Fibroblast of lung (primary cell): ENCODE measurements around the gene ACBD7. TPM values are rescaled to one million over a fixed set of nuclear protein-coding genes. Genes with fewer than 3 reads are reported as not detected.

Experiments
- DNase-seq, 2 donors: peaks; one replicate each; pipeline versions ENCODE4 v3.0.0 to v3.0.0-alpha.2; 2010; ENCODE audit warnings: low read depth in 2 of 2
- H2AFZ ChIP-seq: 2 replicates; pipeline ENCODE4 v1.5.1; 2012; ENCODE audit warnings: low read length, control low read depth, inconsistent platforms
- H3K27ac ChIP-seq: 2 replicates; pipeline ENCODE4 v1.5.1; 2011; ENCODE audit warnings: low read length, control low read depth; ENCODE audit not compliant: insufficient read depth
- H3K27me3 ChIP-seq: 2 replicates; pipeline ENCODE4 v1.5.1; 2011; ENCODE audit warnings: mild to moderate bottlenecking, low read length; ENCODE audit not compliant: control insufficient read depth, insufficient read depth
- H3K36me3 ChIP-seq: 2 replicates; pipeline ENCODE4 v1.5.1; 2011; ENCODE audit warnings: low read length; ENCODE audit not compliant: control insufficient read depth, insufficient read depth
- H3K4me1 ChIP-seq: 2 replicates; pipeline ENCODE4 v1.5.1; 2011; ENCODE audit warnings: low read length; ENCODE audit not compliant: control insufficient read depth, insufficient read depth; ENCODE audit errors: extremely low read depth
- H3K4me2 ChIP-seq: 2 replicates; pipeline ENCODE4 v1.5.1; 2011; ENCODE audit warnings: low read length, control low read depth; ENCODE audit not compliant: insufficient read depth; ENCODE audit errors: extremely low read depth
- H3K4me3 ChIP-seq, 4 experiments: fragments of 200-600 bp in 1 of 4; sonication (generic) in 1 of 4; replicated peaks in 1 of 4; 2 replicates each; pipeline ENCODE4 v1.5.1; 2011 to 2016; ENCODE audit warnings: low read length in 4 of 4, low read depth in 3 of 4, mild to moderate bottlenecking in 3 of 4, control low read depth in 2 of 4, inconsistent platforms in 1 of 4, mixed read lengths in 1 of 4; ENCODE audit not compliant: insufficient read depth in 1 of 4; ENCODE audit errors: control extremely low read depth in 1 of 4
- H3K79me2 ChIP-seq: 2 replicates; pipeline ENCODE4 v1.5.1; 2012; ENCODE audit warnings: mild to moderate bottlenecking, low read length, inconsistent platforms; ENCODE audit not compliant: control insufficient read depth, insufficient read depth
- H3K9ac ChIP-seq: 2 replicates; pipeline ENCODE4 v1.5.1; 2011; ENCODE audit warnings: mild to moderate bottlenecking, low read length, control low read depth; ENCODE audit not compliant: insufficient read depth
- H3K9me3 ChIP-seq: 2 replicates; pipeline ENCODE4 v1.5.1; 2012; ENCODE audit warnings: low read depth, low read length; ENCODE audit not compliant: control insufficient read depth, insufficient read depth
- H4K20me1 ChIP-seq: 2 replicates; pipeline ENCODE4 v1.5.1; 2011; ENCODE audit warnings: low read length; ENCODE audit not compliant: control insufficient read depth, insufficient read depth; ENCODE audit errors: extremely low read depth
- EZH2 ChIP-seq: IDR thresholded peaks from 2 replicates; pipeline ENCODE4 v1.5.1; 2012; ENCODE audit warnings: low read length, control low read depth, mild to moderate bottlenecking; ENCODE audit errors: missing control alignments
- polyA plus RNA-seq, 2 donors: library from polyadenylated mRNA; depleted of rRNA in 1 of 2; stranded (reverse) in 1 of 2; unstranded in 1 of 2; fragments of >200 nt; gene quantifications; 2 replicates each; pipeline ENCODE4 v1.2.1, GENCODE V29; 2011 to 2012; ENCODE audit warnings: missing spikeins in 1 of 2
- total RNA-seq: library from RNA; depleted of rRNA; stranded (reverse); fragments of >200 nt; gene quantifications from 2 replicates; pipeline ENCODE4 v1.2.1, GENCODE V29; 2014
- TF ChIP-seq, protein P1 (sequence below), 2 donors: IDR thresholded peaks in 1 of 2; conservative IDR thresholded peaks in 1 of 2; 1 replicate in 1 of 2; 2 replicates in 1 of 2; pipeline ENCODE4 v1.5.1; 2011 to 2012; ENCODE audit warnings: low read length in 2 of 2, control low read depth in 1 of 2, inconsistent platforms in 1 of 2, low read depth in 1 of 2, mild to moderate bottlenecking in 1 of 2

Gene ACBD7
- total and polyA plus RNA-seq, 2 donors (not counting 1 experiment from before 2014, with no cell fraction given) = 0.42 to 4.1 TPM

DNA sequence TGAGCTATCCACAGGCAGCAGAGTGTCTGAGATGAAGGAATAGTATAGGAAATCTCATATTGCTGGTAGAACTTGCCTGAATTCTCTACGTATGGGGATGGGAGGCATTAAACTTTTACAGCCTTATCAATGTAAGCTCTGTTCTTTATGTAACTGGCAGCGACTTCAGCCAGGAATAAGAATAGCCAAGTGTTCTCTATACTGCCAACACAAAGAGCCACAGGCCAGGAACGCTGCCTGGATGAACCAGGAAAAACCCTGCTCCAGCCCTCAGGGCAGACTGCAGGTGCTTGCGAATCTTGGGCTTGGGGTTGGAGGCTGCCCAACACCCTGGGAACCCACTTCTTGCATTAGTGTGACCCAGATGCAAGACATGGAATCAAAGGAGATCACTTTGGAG, 50.9 kb downstream of the ACBD7 start:
- Histone ChIP-seq H3K9ac (no peak overlapping the region), H3K27me3 (peaks cover 2% of the 10 kb centered on the region), H3K4me1 (no peaks in the 10 kb centered on the region), H3K27ac (no peak overlapping the region), H4K20me1 (no peaks in the 10 kb centered on the region), H2AFZ (no peak overlapping the region), H3K4me3 (no peak overlapping the region), H3K36me3 (no peaks in the 10 kb centered on the region), H3K4me2 (no peak overlapping the region), H3K9me3 (no peaks in the 10 kb centered on the region), H3K79me2 (no peaks in the 10 kb centered on the region)
- no peak for DNase-seq
- TF ChIP-seq EZH2 = no peak
- TF ChIP-seq, protein P1, sequence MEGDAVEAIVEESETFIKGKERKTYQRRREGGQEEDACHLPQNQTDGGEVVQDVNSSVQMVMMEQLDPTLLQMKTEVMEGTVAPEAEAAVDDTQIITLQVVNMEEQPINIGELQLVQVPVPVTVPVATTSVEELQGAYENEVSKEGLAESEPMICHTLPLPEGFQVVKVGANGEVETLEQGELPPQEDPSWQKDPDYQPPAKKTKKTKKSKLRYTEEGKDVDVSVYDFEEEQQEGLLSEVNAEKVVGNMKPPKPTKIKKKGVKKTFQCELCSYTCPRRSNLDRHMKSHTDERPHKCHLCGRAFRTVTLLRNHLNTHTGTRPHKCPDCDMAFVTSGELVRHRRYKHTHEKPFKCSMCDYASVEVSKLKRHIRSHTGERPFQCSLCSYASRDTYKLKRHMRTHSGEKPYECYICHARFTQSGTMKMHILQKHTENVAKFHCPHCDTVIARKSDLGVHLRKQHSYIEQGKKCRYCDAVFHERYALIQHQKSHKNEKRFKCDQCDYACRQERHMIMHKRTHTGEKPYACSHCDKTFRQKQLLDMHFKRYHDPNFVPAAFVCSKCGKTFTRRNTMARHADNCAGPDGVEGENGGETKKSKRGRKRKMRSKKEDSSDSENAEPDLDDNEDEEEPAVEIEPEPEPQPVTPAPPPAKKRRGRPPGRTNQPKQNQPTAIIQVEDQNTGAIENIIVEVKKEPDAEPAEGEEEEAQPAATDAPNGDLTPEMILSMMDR (conservative IDR thresholded peaks at IDR 0.05 in 1 of 2, IDR thresholded peaks at IDR 0.05 in 1 of 2; ENCODE audit: low read depth in 1 of 2, low read length in 2 of 2) = no peak

DNA sequence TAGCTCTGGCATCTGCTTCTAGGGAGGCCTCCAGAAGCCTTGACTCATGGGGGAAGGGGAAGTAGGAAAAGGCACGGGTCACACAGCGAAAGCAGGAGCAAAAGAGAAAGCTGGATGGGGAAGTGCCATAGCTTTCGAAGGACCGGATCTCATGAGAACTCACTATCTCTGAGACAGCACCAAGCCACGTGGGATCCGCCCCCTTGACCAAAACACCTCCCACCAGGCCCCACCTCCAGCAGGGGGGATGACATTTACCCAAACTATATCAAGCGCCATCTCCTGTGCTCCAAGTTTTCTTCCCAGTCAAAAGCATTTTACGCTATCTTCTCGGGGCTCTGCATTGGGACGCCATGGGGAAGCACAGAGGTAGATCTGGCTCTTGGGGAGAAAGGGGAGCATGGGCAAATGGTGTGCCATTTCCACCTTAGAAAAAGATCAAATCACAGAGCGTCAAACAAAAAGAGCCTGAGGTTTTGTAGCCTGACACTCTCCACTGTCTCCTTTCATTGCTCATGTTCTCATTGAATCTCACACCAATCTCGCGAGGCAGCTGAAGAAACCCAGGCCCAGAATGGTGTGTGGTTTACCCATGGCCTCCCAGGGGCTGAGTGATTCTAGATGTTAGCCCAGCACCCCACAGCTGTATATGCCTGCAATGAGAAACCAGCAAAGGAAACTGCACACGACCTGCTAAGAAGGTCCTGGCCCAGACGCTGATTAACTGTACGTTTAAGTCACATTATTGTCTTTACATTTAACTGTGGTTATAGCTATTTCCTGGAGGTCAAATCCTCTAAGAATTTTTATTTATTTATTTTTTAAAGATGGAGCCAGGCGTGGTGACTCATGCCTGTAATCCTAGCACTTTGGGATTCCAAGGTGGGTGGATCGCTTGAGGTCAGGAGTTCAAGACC, 52.9 kb downstream of the ACBD7 start:
- DNase-seq = peak; percentile 71 to 88
- Histone ChIP-seq H4K20me1 (no peaks in the 10 kb centered on the region), H3K4me2 (peak overlapping the region; percentile 25), H3K36me3 (no peaks in the 10 kb centered on the region), H3K27ac (no peak overlapping the region), H3K27me3 (peaks cover 2% of the 10 kb centered on the region), H3K79me2 (no peaks in the 10 kb centered on the region), H3K9me3 (no peaks in the 10 kb centered on the region), H3K9ac (no peak overlapping the region), H3K4me3 (no peak overlapping the region), H3K4me1 (no peaks in the 10 kb centered on the region), H2AFZ (no peak overlapping the region)
- TF ChIP-seq, protein P1 (conservative IDR thresholded peaks at IDR 0.05 in 1 of 2, IDR thresholded peaks at IDR 0.05 in 1 of 2; ENCODE audit: low read depth in 1 of 2, low read length in 2 of 2) = no peak
- no peak for TF ChIP-seq EZH2

DNA sequence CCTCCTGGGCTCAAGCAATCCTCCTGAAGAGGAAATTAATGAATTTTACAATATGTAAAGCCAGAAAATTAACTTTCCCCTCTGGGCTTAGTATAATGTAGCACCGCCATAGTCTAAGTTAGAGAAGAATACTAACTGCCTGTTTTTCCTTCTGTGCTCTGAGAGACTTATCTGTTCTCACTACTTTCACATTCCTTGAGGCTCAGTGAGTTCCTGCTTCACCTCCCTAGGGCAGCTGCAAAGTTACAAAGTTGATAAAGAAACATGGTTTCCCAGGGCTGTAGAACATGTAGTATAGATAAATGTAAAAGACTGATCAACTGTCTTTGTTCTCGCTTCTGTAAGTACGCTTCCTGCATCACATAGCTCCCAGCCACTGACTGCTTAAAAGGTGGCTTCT, 60.8 kb downstream of the ACBD7 start:
- no peak overlapping the region for H3K4me3 ChIP-seq
- no peak overlapping the region for H3K4me2 ChIP-seq
- DNase-seq = no peak
- no peak overlapping the region for H2AFZ ChIP-seq
- no peaks in the 10 kb centered on the region for H3K4me1 ChIP-seq
- no peaks in the 10 kb centered on the region for H3K9me3 ChIP-seq
- no peak overlapping the region for H3K27ac ChIP-seq
- H3K36me3 ChIP-seq = no peaks in the 10 kb centered on the region
- TF ChIP-seq EZH2 = no peak
- TF ChIP-seq, protein P1 (conservative IDR thresholded peaks at IDR 0.05 in 1 of 2, IDR thresholded peaks at IDR 0.05 in 1 of 2; ENCODE audit: low read depth in 1 of 2, low read length in 2 of 2) = no peak
- H3K79me2 ChIP-seq = no peaks in the 10 kb centered on the region
- no peaks in the 10 kb centered on the region for H4K20me1 ChIP-seq
- no peaks in the 10 kb centered on the region for H3K27me3 ChIP-seq
- no peak overlapping the region for H3K9ac ChIP-seq

Other genes with a start within 250 kb of the ACBD7 start
- gene SUV39H2, start 209.9 kb downstream of the ACBD7 start, total RNA-seq = 8.1 and 8.5 TPM in 2 replicates
- 9.9 and 16.0 TPM in 2 replicates for gene SUV39H2, start 209.9 kb downstream of the ACBD7 start, polyA plus RNA-seq
- 9.5 and 13.4 TPM in 2 replicates for gene DCLRE1C, start 134.7 kb downstream of the ACBD7 start, total RNA-seq
- 7.6 and 8.9 TPM in 2 replicates for gene DCLRE1C, start 134.7 kb downstream of the ACBD7 start, polyA plus RNA-seq
- gene MEIG1, start 129.4 kb downstream of the ACBD7 start, total RNA-seq = 0.26 and 0.33 TPM in 2 replicates
- gene MEIG1, start 129.4 kb downstream of the ACBD7 start, polyA plus RNA-seq = 0.18 TPM in 1 of 2 replicates, not detected in the other
- gene OLAH, start 44.8 kb downstream of the ACBD7 start, total RNA-seq = not detected in 2 replicates
- gene OLAH, start 44.8 kb downstream of the ACBD7 start, polyA plus RNA-seq = 0.08 TPM in 1 of 2 replicates, not detected in the other
- 14.6 and 15.4 TPM in 2 replicates for gene RPP38, start 8.6 kb upstream of the ACBD7 start, total RNA-seq
- 24.7 and 26.4 TPM in 2 replicates for gene RPP38, start 8.6 kb upstream of the ACBD7 start, polyA plus RNA-seq
- gene NMT2, start 79.9 kb upstream of the ACBD7 start, total RNA-seq = 21.0 and 21.3 TPM in 2 replicates
- 16.6 and 35.2 TPM in 2 replicates for gene NMT2, start 79.9 kb upstream of the ACBD7 start, polyA plus RNA-seq